GM21390 (cell line): Measurements from ENCODE around the gene MTERF4.

ENCODE experiments used
- ATAC-seq: cut with Tn5 transposase; IDR thresholded peaks from one replicate; pipeline ENCODE4 v1.9.1; 2021; ENCODE audit not compliant: unreplicated experiment

Gene MTERF4

GRCh38 chr2:241102239-241102803 is at the start of gene MTERF4:
MTERF4 (minus strand) TSS chr2:241102287; CDS start chr2:241102273, 14 bp downstream.
- peak; percentile 82 for ATAC-seq

- no peak for ATAC-seq
Measured at GRCh38 chr2:241150660-241151530, 48.8 kb upstream of the MTERF4 start.

- peak; percentile 66 for ATAC-seq
Measured at GRCh38 chr2:241149925-241150659, 48.0 kb upstream of the MTERF4 start, which contains the start of gene PPP1R7. PPP1R7 (plus strand) TSS chr2:241150467; CDS start chr2:241150496, 29 bp downstream.

- ATAC-seq = peak; percentile 8
Measured at GRCh38 chr2:241149675-241149924, 47.5 kb upstream of the MTERF4 start.

- ATAC-seq = peak; percentile 73
Measured at GRCh38 chr2:241148891-241149674, 47.0 kb upstream of the MTERF4 start, which contains the start of gene PASK. PASK (minus strand) TSS chr2:241149472; CDS start chr2:241143032, 6,440 bp downstream.

- ATAC-seq = no peak
Measured at GRCh38 chr2:241148239-241148638, 46.2 kb upstream of the MTERF4 start.

GRCh38 chr2:241147336-241147735 is 45.2 kb upstream of the MTERF4 start:
- no peak for ATAC-seq

GRCh38 chr2:241146286-241146685 is 44.2 kb upstream of the MTERF4 start:
- ATAC-seq = no peak

GRCh38 chr2:241142593-241142992 is 40.5 kb upstream of the MTERF4 start:
- no peak for ATAC-seq

GRCh38 chr2:241142063-241142462 is 40.0 kb upstream of the MTERF4 start:
- no peak for ATAC-seq

GRCh38 chr2:241141214-241141770 is 39.2 kb upstream of the MTERF4 start:
- no peak for ATAC-seq

GRCh38 chr2:241140445-241140840 is 38.4 kb upstream of the MTERF4 start:
- ATAC-seq = no peak

- ATAC-seq = no peak
Measured at GRCh38 chr2:241139531-241140444, 37.7 kb upstream of the MTERF4 start.

- no peak for ATAC-seq
Measured at GRCh38 chr2:241138471-241138870, 36.4 kb upstream of the MTERF4 start.

- ATAC-seq = no peak
Measured at GRCh38 chr2:241137276-241138190, 35.4 kb upstream of the MTERF4 start.

GRCh38 chr2:241136661-241137260 is 34.7 kb upstream of the MTERF4 start:
- ATAC-seq = no peak

- no peak for ATAC-seq
Measured at GRCh38 chr2:241136191-241136590, 34.1 kb upstream of the MTERF4 start.

GRCh38 chr2:241135737-241136136 is 33.6 kb upstream of the MTERF4 start:
- ATAC-seq = no peak
